Testis (tissue), 5 donors: Measurements from ENCODE around the gene TCTN2. TPM values are rescaled to one million over a fixed set of nuclear protein-coding genes. Genes with fewer than 3 reads are reported as not detected.
A peak's percentile ranks its signal among the peaks of the same experiment; 100 is the strongest.

Experiments used
- DNase-seq: peaks from one replicate; pipeline ENCODE4 v3.0.0-alpha.2; 2019
- H3K27ac ChIP-seq, 2 donors: fragments of 200-600 bp; sonication (generic); one replicate each; pipeline ENCODE4 v1.5.1; 2019
- H3K27me3 ChIP-seq: fragments of 200-600 bp; sonication (generic); one replicate; pipeline ENCODE4 v1.5.1; 2019
- H3K36me3 ChIP-seq: fragments of 200-600 bp; sonication (generic); one replicate; pipeline ENCODE4 v1.5.1; 2017; ENCODE audit warnings: low read depth; ENCODE audit errors: missing control alignments
- H3K4me1 ChIP-seq: fragments of 200-600 bp; sonication (generic); one replicate; pipeline ENCODE4 v1.5.1; 2019
- H3K4me3 ChIP-seq, 2 donors: fragments of 200-600 bp; sonication (generic); one replicate each; pipeline ENCODE4 v1.5.1; 2017 to 2019
- H3K9me3 ChIP-seq: fragments of 200-600 bp; sonication (generic); one replicate; pipeline ENCODE4 v1.5.1; 2017
- POLR2A ChIP-seq: fragments of 450-650 bp; IDR thresholded peaks from one replicate; pipeline ENCODE4 v1.6.1; 2017; ENCODE audit warnings: antibody characterized with exemption, mild to moderate bottlenecking, moderate library complexity
- whole genome bisulfite sequencing, 2 donors: methylation state at CpG; one replicate each; pipeline ENCODE4 v1.1.5; 2018; 5-methylcytosine and 5-hydroxymethylcytosine counted together
- intact Hi-C: fragments of 100-400 bp; cut with DNase I; formaldehyde crosslinking; loops from one replicate; pipeline ENCODE4 v1.15.1; 2023; ENCODE audit warnings: low total_unique reads
- long read RNA-seq, 2 donors: transcript quantifications; one replicate each; lab custom pipeline, GENCODE V29; 2026
- polyA plus RNA-seq: library from polyadenylated mRNA; stranded (reverse); fragments of 350-450 nt; fragmentation: Illumina TruSeq; extraction: RNeasy Lipid Tissue Mini Kit (QIAGEN cat#74804); gene quantifications from one replicate; pipeline ENCODE4 v1.2.3, GENCODE V29; 2014; ENCODE audit warnings: low read depth, low replicate concordance; ENCODE audit not compliant: insufficient read depth
- total RNA-seq, 2 donors: library from RNA; depleted of rRNA; stranded (reverse); fragments of >200 nt; gene quantifications; one replicate each; pipeline ENCODE4 v1.2.3, GENCODE V29; 2016
- TF ChIP-seq, protein P1 (sequence below), 3 experiments: fragments of 450-650 bp in 2 of 3; fragments of 200-600 bp in 1 of 3; sonication (generic) in 1 of 3; IDR thresholded peaks; one replicate each; pipeline ENCODE4 v1.5.1; 2016 to 2019; ENCODE audit warnings: antibody characterized with exemption in 3 of 3, mild to moderate bottlenecking in 2 of 3, moderate library complexity in 1 of 3

The TCTN2 gene
- total RNA-seq (10 to 100 TPM; 15.1 to 22.7 TPM), polyA plus RNA-seq (22.7 TPM)
- long read RNA-seq, donor 1, partial matches to known transcripts, result 7 of 7 reads
- long read RNA-seq, donor 1, other reads (novel, unspliced or antisense), result 0 of 7 reads
- long read RNA-seq, donor 2, result 0 reads

DNA sequence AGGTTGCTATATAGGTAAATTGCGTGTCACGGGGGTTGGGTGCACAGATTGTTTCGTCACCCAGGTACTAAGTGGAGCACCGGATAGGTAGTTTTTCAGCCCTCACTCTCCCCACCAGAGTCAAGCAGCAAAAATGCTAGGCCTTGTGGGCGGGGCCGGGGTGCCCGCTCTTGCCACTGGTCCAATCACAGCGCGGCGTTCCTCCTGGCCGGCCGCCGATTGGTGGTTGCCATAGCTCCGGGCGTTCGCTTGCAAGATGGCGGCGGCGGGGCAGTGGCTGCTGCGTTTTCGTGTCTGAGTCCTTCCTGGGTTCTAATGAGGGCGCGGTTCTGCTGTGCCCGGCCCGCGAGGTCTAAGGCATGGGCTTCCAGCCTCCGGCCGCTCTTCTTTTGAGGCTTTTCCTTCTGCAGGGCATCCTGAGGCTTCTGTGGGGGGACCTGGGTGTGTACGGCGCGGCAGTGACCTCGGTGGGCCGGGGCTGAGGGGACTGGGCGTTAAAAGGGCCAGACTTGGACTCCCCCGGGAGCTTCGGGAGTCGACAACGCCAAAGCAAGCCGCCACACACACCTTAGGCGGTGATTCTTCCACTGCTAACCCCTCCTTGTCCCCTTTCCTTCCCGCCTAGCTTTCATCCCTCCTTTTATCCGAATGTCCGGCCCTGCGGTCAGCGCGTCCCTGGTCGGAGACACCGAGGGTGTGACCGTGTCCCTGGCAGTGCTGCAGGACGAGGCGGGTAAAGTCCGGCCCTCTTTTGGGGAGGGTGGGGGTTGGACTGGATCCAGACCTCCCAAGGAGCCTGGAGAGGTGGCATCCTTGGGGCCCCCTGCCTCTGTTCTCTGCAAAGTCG is at the start of gene TCTN2:
Gene TCTN2 (plus strand): TSS at position 232 of the 847 bp plus-strand sequence. CDS start 128 bp downstream, at position 360.
- WGBS, 2 donors, result 1 to 5% methylated on average over 7 to 53 of the region's 53 CpGs
- Histone ChIP-seq H3K4me1 (no peaks in the 10 kb centered on the region), H3K9me3 (no peaks in the 10 kb centered on the region), H3K27ac (peak within 1 kb of the TSS in 1 of 2 donors; percentile 65), H3K36me3 (no peaks in the 10 kb centered on the region), H3K27me3 (no peaks in the 10 kb centered on the region), H3K4me3 (peak within 1 kb of the TSS; percentile 81)
- peak; percentile 98 for DNase-seq
- TF ChIP-seq, protein P1, sequence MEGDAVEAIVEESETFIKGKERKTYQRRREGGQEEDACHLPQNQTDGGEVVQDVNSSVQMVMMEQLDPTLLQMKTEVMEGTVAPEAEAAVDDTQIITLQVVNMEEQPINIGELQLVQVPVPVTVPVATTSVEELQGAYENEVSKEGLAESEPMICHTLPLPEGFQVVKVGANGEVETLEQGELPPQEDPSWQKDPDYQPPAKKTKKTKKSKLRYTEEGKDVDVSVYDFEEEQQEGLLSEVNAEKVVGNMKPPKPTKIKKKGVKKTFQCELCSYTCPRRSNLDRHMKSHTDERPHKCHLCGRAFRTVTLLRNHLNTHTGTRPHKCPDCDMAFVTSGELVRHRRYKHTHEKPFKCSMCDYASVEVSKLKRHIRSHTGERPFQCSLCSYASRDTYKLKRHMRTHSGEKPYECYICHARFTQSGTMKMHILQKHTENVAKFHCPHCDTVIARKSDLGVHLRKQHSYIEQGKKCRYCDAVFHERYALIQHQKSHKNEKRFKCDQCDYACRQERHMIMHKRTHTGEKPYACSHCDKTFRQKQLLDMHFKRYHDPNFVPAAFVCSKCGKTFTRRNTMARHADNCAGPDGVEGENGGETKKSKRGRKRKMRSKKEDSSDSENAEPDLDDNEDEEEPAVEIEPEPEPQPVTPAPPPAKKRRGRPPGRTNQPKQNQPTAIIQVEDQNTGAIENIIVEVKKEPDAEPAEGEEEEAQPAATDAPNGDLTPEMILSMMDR (IDR thresholded peaks at IDR 0.05), result no peak
- TF ChIP-seq POLR2A, result no peak
- intact Hi-C loops, result no loop called here

DNA sequence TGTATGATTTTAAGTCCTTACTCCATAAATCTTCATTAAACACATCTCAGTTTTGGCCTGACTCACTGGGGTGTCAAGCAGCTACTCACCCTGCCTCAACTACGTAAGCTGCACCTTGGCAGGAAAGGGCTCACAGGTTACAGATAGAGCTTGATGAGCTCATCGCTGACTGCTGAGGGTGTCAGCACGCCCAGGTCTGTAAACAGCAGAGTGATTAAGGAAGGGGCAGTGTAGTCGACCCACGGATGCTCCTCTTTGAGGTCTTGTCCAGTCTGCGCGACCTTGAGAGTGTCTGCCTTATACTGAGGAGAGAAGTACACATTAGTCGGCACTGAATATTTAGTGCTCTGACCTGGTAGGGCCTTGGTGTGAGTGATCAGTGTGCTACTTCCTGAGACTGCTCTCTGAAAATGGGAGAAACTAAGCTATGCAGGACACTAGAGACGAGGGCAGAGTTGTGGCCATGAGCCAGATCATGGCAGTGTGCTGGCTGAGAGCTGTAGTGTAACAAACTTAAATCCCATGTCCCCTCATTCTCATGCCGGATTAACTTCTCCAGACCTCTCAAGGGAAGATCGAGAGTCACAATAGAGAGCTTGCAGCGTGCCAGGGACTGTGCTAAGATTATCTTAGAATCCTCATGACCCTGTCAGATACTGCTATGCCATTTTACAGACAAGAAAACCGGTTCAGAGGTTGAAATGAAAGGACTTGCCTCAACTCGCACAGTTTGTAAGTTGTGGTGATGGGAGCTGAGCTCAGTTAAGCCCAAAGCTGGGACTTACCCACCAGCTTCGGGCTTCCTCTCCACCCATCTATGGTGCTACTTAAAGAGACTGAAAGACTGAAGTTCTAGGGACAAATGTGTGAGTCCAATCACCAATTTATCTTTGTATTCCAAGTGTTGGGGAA is 49.0 kb upstream of the TCTN2 start:
- Histone ChIP-seq H3K27me3 (no peaks in the 10 kb centered on the region), H3K4me3 (no peak overlapping the region), H3K27ac (no peak overlapping the region), H3K36me3 (no peaks in the 10 kb centered on the region), H3K4me1 (no peaks in the 10 kb centered on the region), H3K9me3 (no peaks in the 10 kb centered on the region)
- TF ChIP-seq, protein P1 (IDR thresholded peaks at IDR 0.05), result no peak
- no peak for TF ChIP-seq POLR2A
- intact Hi-C loops, result no loop called here
- no peak for DNase-seq
- 75 to 80% methylated on average over 15 of the region's 15 CpGs for WGBS, 2 donors

DNA sequence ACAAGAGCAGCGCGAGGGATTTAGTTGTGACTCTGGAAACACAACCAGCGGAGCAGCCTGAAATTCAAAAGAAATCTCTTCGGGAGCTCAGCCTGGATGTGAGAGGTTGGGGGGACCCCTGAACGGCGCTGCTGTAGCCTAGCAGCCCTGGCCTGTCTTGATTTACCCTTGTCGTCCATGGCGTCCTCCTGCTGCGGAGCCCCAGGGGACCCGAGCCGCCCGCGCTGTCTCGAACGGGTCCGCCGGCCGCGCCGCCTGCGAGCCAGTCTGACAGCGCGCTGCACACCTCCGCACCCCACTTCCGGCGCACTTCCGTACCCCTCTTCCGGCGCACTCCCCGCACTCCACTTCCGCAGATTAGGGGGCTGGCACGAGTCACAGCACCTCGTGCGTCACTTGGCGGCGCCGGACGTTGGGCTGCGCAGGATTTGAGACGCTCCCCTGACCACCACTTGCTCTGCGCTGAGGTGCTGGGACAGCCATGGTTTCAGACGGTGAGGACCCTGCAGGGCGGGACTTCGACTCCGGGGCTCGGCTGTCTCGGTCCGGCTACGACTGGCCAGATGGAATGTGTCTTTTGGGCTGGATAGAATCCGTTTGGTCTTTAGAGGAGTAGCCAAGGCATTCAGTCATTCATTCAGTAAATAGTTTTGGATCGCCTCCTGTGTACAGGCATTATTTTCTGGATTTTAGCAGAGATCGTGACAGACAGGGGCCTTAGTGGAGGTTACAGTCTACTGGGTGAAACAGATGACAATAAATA is 37.4 kb upstream of the TCTN2 start, which contains the start of the genes EIF2B1 and GTF2H3:
Gene EIF2B1 (minus strand): TSS at position 308 of the 763 bp plus-strand sequence. CDS start 129 bp downstream, at position 179.
Gene GTF2H3 (plus strand): TSS at position 451 of the 763 bp plus-strand sequence. CDS start 31 bp downstream, at position 482.
- no peak for TF ChIP-seq POLR2A
- TF ChIP-seq, protein P1 (IDR thresholded peaks at IDR 0.05), result peak in 1 of 3 experiments; percentile 9
- Histone ChIP-seq H3K27me3 (no peaks in the 10 kb centered on the region), H3K4me1 (peaks cover 11% of the 10 kb centered on the region), H3K27ac (peak within 1 kb of the TSS; percentile 27 to 32), H3K4me3 (peak within 1 kb of the TSS; percentile 75 to 89), H3K9me3 (no peaks in the 10 kb centered on the region), H3K36me3 (no peaks in the 10 kb centered on the region)
- intact Hi-C loops, result no loop called here
- peak; percentile 98 for DNase-seq
- WGBS, 2 donors, result 0% methylated on average over 18 to 52 of the region's 52 CpGs

DNA sequence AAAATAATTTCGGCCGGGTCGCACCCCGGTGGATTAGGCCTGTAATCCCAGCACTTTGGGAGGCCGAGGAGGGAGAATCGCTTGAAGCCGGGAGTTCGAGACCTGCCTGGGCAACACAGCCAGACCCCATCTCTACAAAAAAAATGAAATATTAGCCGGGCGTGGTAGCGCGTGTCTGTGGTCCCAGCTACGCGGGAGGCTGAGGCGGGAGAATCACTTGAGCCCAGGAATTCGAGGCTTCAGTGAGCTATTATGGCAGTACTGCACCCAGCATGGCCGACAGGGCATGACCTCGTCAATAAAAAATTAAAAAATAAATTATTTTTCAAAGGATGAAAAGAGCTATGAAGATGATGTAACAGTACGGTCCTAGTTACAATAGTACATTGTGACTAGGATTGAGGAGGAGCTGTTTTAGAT is 36.8 kb upstream of the TCTN2 start:
- 7 to 10% methylated on average over 18 to 19 of the region's 19 CpGs for WGBS, 2 donors
- no peak for DNase-seq
- intact Hi-C loops, result no loop called here

More for the DNA sequence above, 36.8 kb upstream of the TCTN2 start:
- TF ChIP-seq, protein P1 (IDR thresholded peaks at IDR 0.05), result no peak
- no peak for TF ChIP-seq POLR2A
- Histone ChIP-seq H3K4me3 (peak overlapping the region; percentile 75 to 89), H3K4me1 (peaks cover 11% of the 10 kb centered on the region), H3K27me3 (no peaks in the 10 kb centered on the region), H3K36me3 (no peaks in the 10 kb centered on the region), H3K27ac (peak overlapping the region; percentile 27 to 32), H3K9me3 (no peaks in the 10 kb centered on the region)
